ENCODE data around the gene NME5.
"Not testable (repeated sequence)": the region's sequence is repeated elsewhere in the genome, so short reads cannot be mapped to it uniquely, and the experiment has no call there.

The NME5 gene

GRCh38 chr5:138138949-138139780 is at the start of gene NME5:
TSS of gene NME5 (minus strand) at chr5:138139428. CDS start at chr5:138138780, 648 bp downstream.
- DNase-seq, result peak; percentile 71 to 86 (median 72)

- DNase-seq, result peak in 1 of 3 experiments; percentile 3
Measured at GRCh38 chr5:138188626-138189025, 49.4 kb upstream of the NME5 start.

- no peak for DNase-seq
Measured at GRCh38 chr5:138186002-138186447, 46.8 kb upstream of the NME5 start.

DNA sequence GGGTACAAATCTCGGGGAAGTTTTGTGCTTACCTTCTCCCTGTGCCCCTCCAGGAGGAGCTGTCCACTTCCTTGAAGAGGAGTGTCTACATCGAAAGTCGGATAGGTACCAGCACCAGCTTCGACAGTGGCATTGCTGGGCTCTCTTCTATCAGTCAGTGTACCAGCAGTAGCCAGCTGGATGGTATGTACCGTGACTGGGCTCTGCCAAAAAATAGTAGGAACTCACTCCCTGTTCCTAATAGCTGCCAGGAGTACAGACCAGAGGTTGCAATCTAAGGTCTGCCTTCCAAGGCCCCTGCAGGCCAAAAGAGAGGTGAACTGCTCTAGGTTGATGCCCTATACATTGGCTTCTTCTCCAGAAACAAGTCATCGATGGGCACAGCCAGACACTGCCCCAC is 43.6 kb upstream of the NME5 start:
- DNase-seq, result no peak

GRCh38 chr5:138180841-138181240 is 41.6 kb upstream of the NME5 start:
- DNase-seq, result no peak

DNA sequence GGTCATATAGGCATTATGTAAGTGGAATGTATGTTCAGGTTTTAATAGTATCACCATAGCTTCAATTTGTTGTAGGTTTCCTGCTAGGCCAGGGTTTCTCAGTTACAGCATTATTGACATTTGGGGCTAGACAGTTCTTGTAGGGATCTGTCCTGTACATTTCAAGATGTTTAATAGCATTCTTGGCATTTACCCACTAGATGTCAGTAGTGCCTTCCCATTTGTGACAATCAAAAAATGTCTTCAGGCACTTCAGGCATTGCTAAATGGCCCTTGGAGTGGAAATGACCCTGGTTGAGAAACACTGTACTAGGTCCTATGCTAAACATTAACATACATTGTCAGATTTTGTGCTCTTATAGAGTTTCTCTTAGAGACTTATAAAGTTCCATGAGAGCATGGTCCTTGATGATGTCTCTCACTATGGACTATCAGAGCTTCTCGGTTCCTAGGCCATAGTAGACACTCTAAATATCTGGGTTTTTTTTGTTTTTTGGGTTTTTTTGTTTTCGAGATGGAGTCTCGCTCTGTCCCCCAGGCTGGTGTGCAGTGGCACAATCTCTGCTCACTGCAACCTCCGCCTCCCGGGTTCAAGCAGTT is 41.1 kb upstream of the NME5 start:
- DNase-seq, result peak; percentile 16 to 74 (median 72)

DNA sequence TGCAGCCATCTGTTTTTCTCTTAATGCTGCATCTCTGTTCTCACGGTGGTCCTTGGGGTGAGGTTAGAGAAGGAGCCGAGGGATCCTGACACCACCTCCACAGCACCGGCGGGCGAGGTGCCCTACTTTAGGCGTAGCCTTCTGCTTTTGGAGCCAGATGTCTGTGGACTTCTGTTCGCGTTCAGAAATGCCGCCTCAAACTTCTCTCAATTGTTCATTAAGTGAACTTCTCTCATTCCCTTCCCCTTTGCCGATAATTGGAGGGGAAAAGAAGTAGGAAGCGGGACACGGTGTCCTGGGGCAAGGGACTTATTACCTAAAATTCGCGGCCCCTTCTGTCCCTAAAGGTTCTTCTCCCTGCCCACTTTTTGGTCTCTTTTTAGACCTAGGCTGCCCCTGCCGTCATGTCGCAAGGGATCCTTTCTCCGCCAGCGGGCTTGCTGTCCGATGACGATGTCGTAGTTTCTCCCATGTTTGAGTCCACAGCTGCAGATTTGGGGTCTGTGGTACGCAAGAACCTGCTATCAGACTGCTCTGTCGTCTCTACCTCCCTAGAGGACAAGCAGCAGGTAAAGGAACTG is 40.1 kb upstream of the NME5 start:
- DNase-seq, result peak in 1 of 3 experiments; percentile 44

GRCh38 chr5:138178516-138179276 is 39.5 kb upstream of the NME5 start, which contains the start of the genes BRD8 and KIF20A:
TSS of gene BRD8 (minus strand) at chr5:138178630. CDS start at chr5:138178614, 16 bp downstream.
TSS of gene KIF20A (plus strand) at chr5:138179112. CDS start at chr5:138179681, 569 bp downstream.
- DNase-seq, result peak; percentile 96 to 98 (median 96)

- DNase-seq, result peak in 2 of 3 experiments; percentile 39 to 42
Measured at GRCh38 chr5:138177941-138178515, 38.8 kb upstream of the NME5 start.

DNA sequence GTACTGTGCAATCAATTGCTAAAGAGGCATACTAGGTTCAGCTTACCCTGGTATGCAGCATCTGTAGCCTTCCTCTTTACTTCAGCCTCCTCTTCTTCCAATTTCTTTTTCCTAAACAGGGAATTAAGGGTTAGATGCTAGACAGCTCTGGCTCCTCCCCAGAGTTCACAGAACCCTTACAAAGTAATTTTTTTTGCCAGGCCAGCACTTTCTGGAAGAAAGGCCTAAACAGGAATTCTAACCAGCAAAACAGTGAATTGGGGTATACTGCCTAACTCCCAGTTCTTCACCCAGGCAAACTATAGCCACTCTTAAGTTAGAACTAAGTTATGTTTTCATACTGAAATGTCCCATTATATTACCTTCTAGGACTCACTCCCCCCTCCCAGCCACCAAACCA is 31.1 kb upstream of the NME5 start:
- no peak for DNase-seq

GRCh38 chr5:138169124-138169523 is 29.9 kb upstream of the NME5 start:
- DNase-seq, result no peak

- DNase-seq, result no peak
Measured at GRCh38 chr5:138163721-138164120, 24.5 kb upstream of the NME5 start.

GRCh38 chr5:138160706-138161105 is 21.5 kb upstream of the NME5 start:
- no peak for DNase-seq

DNA sequence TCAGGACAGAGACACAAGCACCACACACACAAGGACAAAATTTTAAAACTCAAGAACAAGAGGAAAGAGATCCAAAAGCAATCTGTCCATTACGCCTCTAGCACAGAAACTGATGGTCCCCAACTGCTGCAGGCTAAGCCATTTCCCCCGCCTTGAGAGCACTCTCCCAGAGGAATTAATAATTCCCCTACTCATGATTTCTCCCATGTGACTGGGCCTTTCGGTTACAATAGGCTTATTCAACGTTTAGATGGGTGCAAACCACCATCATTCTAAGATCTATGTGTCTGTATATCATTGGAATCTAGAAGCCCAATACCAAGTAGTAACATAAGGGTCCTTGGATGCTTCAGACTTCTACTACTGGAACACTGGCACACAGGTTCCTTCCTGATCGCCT is 20.4 kb upstream of the NME5 start:
- DNase-seq, result no peak

DNA sequence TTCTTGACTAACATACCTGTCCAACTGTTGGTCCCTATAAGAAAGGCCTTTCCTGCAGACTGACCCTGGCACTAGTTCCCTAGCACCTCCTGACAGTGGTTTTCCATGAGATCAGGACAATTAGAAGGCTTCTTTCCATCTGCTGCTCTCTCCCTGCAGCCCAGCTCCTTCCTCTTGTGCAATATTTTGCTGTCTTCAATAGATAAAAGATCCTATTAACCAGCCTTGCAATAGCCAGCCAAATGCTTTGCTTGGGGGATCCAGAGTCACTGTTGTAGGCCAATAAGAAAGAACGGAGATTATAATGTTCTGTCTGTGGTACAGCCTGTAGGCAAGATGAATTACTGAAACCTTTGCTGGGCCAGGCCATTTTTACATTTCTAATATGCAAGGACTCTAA is 18.4 kb upstream of the NME5 start:
- no peak for DNase-seq

- not testable (repeated sequence) for DNase-seq
Measured at GRCh38 chr5:138155977-138156376, 16.7 kb upstream of the NME5 start.

GRCh38 chr5:138149530-138149929 is 10.3 kb upstream of the NME5 start:
- DNase-seq, result no peak

DNA sequence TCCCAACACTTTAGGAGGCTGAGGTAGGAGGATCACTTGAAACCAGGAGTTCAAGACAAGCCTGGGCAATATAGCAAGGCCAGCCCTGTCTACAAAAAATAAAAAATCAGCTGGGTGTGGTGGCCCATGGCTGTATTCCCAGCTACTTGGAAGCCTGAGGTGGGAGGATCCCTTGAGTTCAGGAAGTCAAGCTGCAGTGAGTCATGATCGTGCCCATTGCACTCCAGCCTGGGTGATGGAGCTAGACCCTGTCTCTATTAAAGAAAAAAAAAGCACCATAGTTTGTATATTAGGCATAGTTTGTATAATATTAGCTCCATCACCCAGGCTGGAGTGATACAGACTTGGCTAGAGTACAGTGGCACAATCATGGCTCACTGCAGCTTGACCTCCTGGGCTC is 9.6 kb upstream of the NME5 start:
- DNase-seq, result no peak

DNA sequence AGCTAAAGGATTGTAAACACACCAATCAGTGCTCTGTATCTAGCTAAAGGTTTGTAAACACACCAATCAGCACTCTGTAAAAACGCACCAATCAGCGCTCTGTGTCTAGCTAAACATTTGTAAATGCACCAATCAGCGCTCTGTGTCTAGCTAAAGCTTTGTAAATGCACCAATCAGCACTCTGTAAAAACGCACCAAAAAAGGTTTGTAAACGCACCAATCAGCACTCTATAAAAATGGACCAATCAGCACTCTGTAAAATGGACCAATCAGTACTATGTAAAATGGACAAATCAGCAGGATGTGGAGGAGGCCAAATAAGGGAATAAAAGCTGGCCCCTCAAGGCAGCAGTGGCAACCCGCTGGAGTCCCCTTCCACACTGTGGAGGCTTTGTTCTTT is 4.3 kb upstream of the NME5 start:
- not testable (repeated sequence) for DNase-seq

- no peak for DNase-seq
Measured at GRCh38 chr5:138141734-138142133, 2.5 kb upstream of the NME5 start.

DNA sequence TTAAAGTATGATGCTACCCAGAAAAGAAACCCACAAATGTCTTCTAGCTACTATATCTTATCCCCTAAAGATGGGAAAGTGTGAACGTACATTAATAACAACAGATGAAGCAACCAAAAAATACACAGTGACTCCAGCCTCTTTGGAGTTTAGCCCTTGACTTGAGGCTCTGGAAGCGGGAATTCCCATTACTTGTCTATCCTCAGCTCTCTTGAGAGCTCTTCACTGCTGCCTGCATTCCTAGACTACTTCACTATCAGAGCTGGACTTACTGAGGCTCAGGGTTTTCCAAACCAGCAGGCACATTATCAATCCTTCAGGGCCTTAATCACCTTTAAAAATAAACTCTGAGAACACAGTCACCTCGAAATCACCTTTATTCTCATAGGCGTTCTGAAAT is 1.0 kb upstream of the NME5 start:
- DNase-seq, result no peak

DNA sequence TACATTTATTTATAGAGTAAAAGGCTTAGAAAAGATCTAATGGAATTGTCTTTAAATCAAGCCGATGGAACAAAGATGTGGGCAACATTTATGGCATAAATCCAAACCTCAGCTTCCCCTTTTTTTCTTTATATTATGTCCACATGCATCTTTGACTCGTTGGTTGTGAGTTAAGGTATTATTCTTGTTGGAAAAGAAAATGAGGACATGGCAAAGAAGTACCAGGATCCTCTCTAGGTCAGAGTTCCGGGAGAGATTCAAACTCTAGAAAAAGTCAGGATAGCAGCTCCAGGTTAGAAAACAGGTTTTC is 508 bp upstream of the NME5 start:
- DNase-seq, result no peak

DNA sequence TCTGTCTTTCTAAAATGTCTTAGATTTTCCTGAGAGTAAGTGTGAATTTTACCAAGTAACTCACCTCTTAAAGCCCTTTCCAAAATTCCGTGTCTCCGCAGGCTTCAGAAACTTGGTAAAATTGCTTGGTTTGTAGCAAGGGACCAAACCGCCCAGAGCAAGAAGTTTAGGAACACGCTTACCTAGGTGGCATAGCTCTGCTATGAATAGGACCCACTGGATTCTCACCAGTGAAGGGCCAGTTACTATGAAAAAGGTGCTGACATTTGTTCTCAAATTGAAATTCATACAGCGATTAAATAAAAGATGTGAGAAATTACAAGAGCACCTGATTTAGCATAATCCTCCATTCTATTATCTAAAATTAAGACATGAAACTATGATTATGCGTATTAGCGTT is 6.7 kb downstream of the NME5 start:
- DNase-seq, result no peak
